Heart right ventricle (tissue), 16 donors: Measurements from ENCODE around the gene PBOV1. TPM values are rescaled to one million over a fixed set of nuclear protein-coding genes. Genes with fewer than 3 reads are reported as not detected.

ENCODE experiments used
- ATAC-seq, 8 donors: fragments of 200-7000 bp; cut with Tn5 transposase; one replicate each; pipeline ENCODE4 v1.9.1; 2020; ENCODE audit warnings: mild to moderate bottlenecking in 8 of 8, moderate library complexity in 8 of 8, moderate number of reproducible peaks in 1 of 8
- DNase-seq, 2 donors: peaks; one replicate each; pipeline ENCODE4 v3.0.0-alpha.2; 2020
- H3K27ac ChIP-seq, 10 donors: fragments of 200-600 bp; sonication (generic) in 2 of 10; one replicate each; pipeline versions ENCODE4 v1.5.0 to v1.8.0; 2020 to 2022; ENCODE audit warnings: mild to moderate bottlenecking in 3 of 10
- H3K27me3 ChIP-seq, 7 donors: fragments of 200-600 bp; one replicate each; pipeline ENCODE4 v1.8.0; 2021 to 2022; ENCODE audit warnings: mild to moderate bottlenecking in 2 of 7
- H3K36me3 ChIP-seq, 9 donors: fragments of 200-600 bp; sonication (generic) in 1 of 9; one replicate each; pipeline versions ENCODE4 v1.5.0 to v1.8.0; 2020 to 2022; ENCODE audit warnings: mild to moderate bottlenecking in 2 of 9
- H3K4me1 ChIP-seq, 9 donors: fragments of 200-600 bp; sonication (generic) in 1 of 9; one replicate each; pipeline versions ENCODE4 v1.5.0 to v1.8.0; 2020 to 2022; ENCODE audit warnings: mild to moderate bottlenecking in 4 of 9
- H3K4me3 ChIP-seq, 10 donors: fragments of 200-600 bp; sonication (generic) in 2 of 10; one replicate each; pipeline versions ENCODE4 v1.5.0 to v1.8.0; 2020 to 2022; ENCODE audit warnings: mild to moderate bottlenecking in 7 of 10, moderate library complexity in 2 of 10
- H3K9me3 ChIP-seq, 11 donors: fragments of 200-600 bp in 10 of 11; sonication (generic) in 2 of 11; one replicate each; pipeline versions ENCODE4 v1.5.0 to v1.8.0; 2013 to 2022; ENCODE audit warnings: mild to moderate bottlenecking in 2 of 11, control low read depth in 1 of 11, moderate library complexity in 1 of 11
- WGBS, 2 donors: extraction: QIAGEN DNeasy Blood & Tissue Kit; methylation state at CpG; one replicate each; pipeline ENCODE4 v1.1.7; 2013; ENCODE audit warnings: inconsistent platforms in 1 of 2; 5-methylcytosine and 5-hydroxymethylcytosine counted together
- intact Hi-C, 10 donors: fragments of 100-400 bp; cut with DNase I; formaldehyde crosslinking; loops; one replicate each; pipeline versions ENCODE4 v1.11.1 to v1.14.2; 2022
- polyA plus RNA-seq, 2 donors: library from polyadenylated mRNA; stranded (reverse); fragments of 200-250 nt; gene quantifications; one replicate each; pipeline ENCODE4 v1.2.3, GENCODE V29; 2013
- total RNA-seq, 10 donors: library from RNA; stranded (reverse); fragmentation: NEBNext Ultra II Directional in 3 of 10; extraction: Animal tissue kit (Norgen Biotek cat#: 25700) in 3 of 10; gene quantifications; one replicate each; pipeline versions ENCODE4 v1.2.1 to v1.2.4, GENCODE V29; 2021 to 2023
- TF ChIP-seq, protein P1 (sequence below), 9 donors: fragments of 200-600 bp; sonication (generic) in 2 of 9; IDR thresholded peaks; one replicate each; pipeline versions ENCODE4 v1.5.0 to v1.8.0; 2021 to 2022; ENCODE audit warnings: antibody characterized with exemption in 9 of 9, mild to moderate bottlenecking in 5 of 9, moderate library complexity in 1 of 9
- donor health status: Arrhythmogenic right ventricular cardiomyopathy.
- donor health status: ischemic (EF 13 %, LVEDD 7.1; RV severe dilation, severe dysfunction).
- donor health status: healthy with polysubstance abuse.
- donor health status: DM: no; HTN: yes; CAD: no.
- donor health status: DM: no; HTN: no; CAD: no.
- donor health status: ischemic (EF 25% LVEDD 6.9; RV normal size, moderate dysfunction).
- donor health status: ischemic (EF 25% LVEDD 5.7; RV mildly dilated, moderate dysfunction).
- donor health status: healthy.
- donor health status: DM: yes; HTN: yes; CAD: no.
- donor health status: Ischemic cardiomyopathy.
- donor health status: ischemic (EF 35%, LVEDD 5.7; RV mildly dilated, moderate dysfunction).
- donor health status: nonischemic (EF 11% LVEDD 7.7; RV severe dilation, severe dysfunction).
- donor health status: DM: yes; HTN: yes; CAD: no.
- donor health status: PGD.
- donor health status: ischemic (EF 29% LVEDD 5.4; RV normal size, mild dysfunction).
- donor health status: nonischemic (EF 23%, LVEDD 6.1; RV moderate dilation, normal function).

Gene PBOV1
- total and polyA plus RNA-seq, 12 donors, result not detected

DNA sequence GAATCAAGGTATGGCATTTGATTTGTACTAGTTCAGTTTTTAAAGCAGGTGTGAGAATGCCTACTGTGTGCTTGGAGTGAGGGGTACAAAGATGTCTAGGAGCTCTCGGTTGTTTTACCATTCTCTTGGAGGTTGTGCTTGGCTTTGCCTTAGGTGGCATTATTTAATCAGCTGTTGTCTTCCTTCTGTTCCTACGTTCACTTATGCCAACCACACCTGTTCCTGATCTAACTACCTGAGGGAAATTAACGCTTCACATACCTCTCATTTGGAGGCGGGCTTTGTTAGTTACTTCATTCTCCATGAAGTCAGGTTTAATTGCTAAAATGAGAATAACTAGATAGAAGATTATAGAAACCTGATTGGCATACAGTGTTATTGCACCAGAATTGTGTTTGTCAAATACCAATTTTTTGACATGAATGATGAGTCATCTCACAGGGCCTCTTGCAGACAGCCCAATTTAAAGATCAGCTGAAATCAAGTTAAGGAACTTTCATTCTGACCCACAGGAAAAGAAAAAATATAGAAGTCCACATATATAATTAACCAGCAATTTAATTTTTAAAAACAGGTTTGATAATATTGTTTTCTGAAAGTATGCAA lies 24.8 kb upstream of the PBOV1 start:
- ATAC-seq (no peak), DNase-seq (no peak)
- no peaks in the 10 kb centered on the region for H3K9me3 ChIP-seq
- 93 to 94% methylated on average over 4 of the region's 4 CpGs for WGBS, 2 donors
- no peaks in the 10 kb centered on the region for H3K27me3 ChIP-seq
- H3K4me1 ChIP-seq, result no peaks in the 10 kb centered on the region
- TF ChIP-seq, protein P1, sequence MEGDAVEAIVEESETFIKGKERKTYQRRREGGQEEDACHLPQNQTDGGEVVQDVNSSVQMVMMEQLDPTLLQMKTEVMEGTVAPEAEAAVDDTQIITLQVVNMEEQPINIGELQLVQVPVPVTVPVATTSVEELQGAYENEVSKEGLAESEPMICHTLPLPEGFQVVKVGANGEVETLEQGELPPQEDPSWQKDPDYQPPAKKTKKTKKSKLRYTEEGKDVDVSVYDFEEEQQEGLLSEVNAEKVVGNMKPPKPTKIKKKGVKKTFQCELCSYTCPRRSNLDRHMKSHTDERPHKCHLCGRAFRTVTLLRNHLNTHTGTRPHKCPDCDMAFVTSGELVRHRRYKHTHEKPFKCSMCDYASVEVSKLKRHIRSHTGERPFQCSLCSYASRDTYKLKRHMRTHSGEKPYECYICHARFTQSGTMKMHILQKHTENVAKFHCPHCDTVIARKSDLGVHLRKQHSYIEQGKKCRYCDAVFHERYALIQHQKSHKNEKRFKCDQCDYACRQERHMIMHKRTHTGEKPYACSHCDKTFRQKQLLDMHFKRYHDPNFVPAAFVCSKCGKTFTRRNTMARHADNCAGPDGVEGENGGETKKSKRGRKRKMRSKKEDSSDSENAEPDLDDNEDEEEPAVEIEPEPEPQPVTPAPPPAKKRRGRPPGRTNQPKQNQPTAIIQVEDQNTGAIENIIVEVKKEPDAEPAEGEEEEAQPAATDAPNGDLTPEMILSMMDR (IDR thresholded peaks at IDR 0.05), result no peak
- H3K36me3 ChIP-seq, result no peaks in the 10 kb centered on the region
- no peak overlapping the region for H3K4me3 ChIP-seq
- intact Hi-C loops, result no loop called here
- H3K27ac ChIP-seq, result no peak overlapping the region

DNA sequence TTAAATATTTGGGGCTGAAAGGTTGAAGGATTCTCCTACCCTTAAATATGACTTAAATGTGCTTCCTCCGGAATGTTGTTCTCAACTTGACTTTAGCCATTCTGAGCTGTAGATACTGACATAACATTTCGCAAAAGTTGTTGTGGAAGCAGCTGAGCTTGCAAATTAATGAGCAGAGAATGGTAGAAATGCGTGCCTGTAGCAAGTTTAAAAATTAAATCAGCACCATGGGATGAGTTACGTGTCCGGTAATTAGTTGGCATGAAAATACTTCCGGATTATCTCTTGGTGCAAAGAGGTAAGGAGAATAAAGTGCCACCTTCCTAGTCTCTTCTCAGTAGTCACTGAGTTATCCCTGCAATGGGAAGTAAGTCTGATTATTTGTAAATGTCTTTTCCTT lies 23.6 kb upstream of the PBOV1 start:
- intact Hi-C loops, result no loop called here
- ATAC-seq, result no peak
- WGBS, 2 donors, result 94 to 95% methylated on average over 6 of the region's 6 CpGs
- Histone ChIP-seq H3K36me3 (no peaks in the 10 kb centered on the region), H3K4me3 (no peak overlapping the region), H3K9me3 (no peaks in the 10 kb centered on the region), H3K27ac (no peak overlapping the region), H3K4me1 (no peaks in the 10 kb centered on the region), H3K27me3 (no peaks in the 10 kb centered on the region)
- DNase-seq, result no peak
- TF ChIP-seq, protein P1 (IDR thresholded peaks at IDR 0.05), result no peak

DNA sequence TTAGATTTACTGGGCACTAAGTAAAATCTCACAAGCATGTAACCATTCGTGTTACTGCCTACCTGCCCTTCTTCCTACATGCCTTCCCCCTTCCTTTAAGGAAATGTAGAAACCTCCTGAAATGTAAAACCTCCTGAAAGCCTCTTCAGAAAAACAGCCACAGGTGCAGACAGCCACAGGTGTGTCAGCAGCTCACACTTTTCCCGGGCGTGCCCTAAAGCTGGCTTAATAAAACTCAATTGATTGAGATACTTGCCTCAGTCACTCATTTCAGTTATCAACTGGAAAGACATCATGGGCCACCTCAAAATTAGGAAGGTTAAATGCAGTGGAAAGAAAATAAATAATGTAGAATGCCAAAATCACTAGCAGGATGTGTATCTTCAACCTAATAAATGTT lies 23.1 kb upstream of the PBOV1 start:
- H3K36me3 ChIP-seq, result no peaks in the 10 kb centered on the region
- H3K27me3 ChIP-seq, result no peaks in the 10 kb centered on the region
- DNase-seq (no peak), ATAC-seq (no peak)
- H3K27ac ChIP-seq, result no peak overlapping the region
- H3K9me3 ChIP-seq, result no peaks in the 10 kb centered on the region
- TF ChIP-seq, protein P1 (IDR thresholded peaks at IDR 0.05), result no peak
- intact Hi-C loops, result no loop called here
- 92 to 96% methylated on average over 3 of the region's 3 CpGs for WGBS, 2 donors
- H3K4me3 ChIP-seq, result no peak overlapping the region
- no peaks in the 10 kb centered on the region for H3K4me1 ChIP-seq

DNA sequence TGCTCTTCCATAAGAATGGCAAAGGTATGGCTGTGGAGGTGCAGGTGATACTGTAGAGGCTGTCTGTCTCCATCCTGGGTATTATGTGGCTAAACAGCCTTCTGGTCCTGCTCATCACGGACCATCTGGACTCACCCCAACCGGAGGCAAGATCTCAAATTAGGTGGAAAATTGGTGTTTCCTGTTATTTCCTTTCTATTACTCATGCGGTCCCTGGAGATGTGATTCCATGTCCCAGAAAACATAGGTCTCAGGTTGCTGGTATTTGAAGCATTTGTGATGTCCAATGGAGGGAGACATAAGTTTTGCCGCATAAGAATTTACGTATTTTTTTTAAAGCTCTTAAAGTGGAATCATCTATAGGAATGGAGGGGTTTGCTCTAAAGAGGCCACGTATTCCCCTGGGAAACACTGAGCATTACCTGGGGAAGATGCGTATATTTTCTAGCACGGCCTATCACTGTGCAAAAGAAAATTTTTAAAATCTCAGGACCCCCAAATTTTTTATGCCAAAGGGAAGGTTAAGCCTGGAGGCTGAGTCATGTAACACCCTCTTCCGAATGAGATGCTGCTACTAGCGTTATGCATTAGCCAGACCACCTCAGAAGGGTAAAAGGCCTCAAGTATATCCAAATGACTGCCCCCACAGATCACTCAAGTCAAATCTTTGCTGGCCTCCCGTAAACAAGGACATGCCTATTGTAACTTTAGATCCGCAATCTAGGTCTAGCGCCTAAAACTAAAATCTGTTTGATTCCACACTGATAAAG lies 22.4 kb upstream of the PBOV1 start:
- H3K27me3 ChIP-seq, result no peaks in the 10 kb centered on the region
- H3K9me3 ChIP-seq, result no peaks in the 10 kb centered on the region
- TF ChIP-seq, protein P1 (IDR thresholded peaks at IDR 0.05), result no peak
- no peak overlapping the region for H3K27ac ChIP-seq
- ATAC-seq (no peak), DNase-seq (no peak)
- WGBS, 2 donors, result 84 to 87% methylated on average over 13 of the region's 13 CpGs
- H3K4me3 ChIP-seq, result no peak overlapping the region
- intact Hi-C loops, result no loop called here
- H3K4me1 ChIP-seq, result no peaks in the 10 kb centered on the region
- no peaks in the 10 kb centered on the region for H3K36me3 ChIP-seq
